HG02610 (cell line): ENCODE results near the gene NR2C2.

Experiments used
- ATAC-seq: cut with Tn5 transposase; IDR thresholded peaks from one replicate; pipeline ENCODE4 v1.9.1; 2021; ENCODE audit warnings: mild to moderate bottlenecking, moderate library complexity; ENCODE audit not compliant: unreplicated experiment

The NR2C2 gene

DNA sequence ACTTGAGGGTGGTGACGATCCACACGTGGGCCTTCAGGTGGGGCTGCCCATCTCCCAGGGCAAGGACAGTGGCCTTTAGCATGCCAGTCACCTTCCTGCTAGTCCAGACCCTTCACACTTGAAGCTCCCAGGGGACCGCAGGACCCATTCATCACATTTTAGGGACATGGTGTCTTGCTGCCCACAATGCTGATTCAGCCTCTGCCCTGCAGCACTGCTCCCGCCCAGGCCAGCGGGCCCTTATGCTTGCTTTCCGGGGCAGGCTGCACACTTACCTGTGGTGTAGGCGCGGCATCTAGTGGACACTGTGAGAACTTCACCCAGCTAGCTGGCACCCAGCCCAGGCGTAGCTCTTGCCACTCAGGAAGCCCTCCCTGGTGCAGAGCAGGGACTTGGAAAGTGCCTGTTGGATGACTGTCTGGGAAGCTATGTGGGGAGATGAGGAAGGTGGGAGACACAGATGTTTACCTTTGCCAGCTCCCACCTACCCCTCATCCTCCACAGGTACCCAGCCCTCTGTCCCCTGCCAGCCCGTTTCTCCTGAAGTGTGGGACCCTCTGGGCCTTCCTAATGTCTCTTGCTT lies 26.3 kb upstream of the NR2C2 start:
- ATAC-seq: peak; percentile 83

DNA sequence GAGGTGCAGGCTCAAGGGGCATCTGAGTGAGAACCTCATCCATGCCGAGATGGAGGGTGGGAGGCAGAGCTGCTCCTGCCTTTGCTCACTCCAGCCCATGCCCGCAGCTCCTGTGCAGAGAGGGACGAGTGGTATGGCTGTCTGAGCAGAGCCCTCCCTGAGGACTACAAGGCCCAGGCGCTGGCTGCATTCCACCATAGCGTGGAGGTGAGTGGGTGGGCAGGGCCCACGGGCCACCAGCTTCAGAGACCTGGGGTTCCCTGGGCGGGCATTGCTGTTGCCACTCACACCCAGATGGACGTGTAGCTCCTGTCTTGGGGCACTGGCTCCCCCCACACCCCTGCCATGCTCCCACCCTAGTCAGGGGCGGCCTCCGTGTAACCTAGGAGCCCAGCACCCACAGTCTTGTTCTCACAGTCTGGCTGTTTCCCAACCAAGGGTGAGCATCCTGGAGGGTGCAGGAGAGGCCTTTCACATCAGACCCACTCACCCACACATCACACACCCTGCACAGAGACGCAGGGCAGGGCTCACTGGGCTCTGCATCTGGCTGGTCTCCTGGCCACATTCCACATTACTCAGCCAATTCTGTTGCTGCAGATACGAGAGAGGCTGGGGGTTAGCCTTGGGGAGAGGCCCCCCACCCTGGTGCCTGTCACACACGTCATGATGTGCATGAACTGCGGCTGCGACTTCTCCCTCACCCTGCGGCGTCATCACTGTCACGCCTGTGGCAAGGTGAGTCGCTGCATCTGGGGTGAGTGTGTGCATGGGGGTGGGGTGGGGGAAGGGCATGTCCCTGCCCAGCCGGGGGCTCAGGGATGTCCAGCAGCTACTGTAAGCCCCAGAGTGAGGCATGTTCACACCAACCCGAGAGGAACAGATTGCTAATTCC lies 25.3 kb upstream of the NR2C2 start:
- no peak for ATAC-seq

DNA sequence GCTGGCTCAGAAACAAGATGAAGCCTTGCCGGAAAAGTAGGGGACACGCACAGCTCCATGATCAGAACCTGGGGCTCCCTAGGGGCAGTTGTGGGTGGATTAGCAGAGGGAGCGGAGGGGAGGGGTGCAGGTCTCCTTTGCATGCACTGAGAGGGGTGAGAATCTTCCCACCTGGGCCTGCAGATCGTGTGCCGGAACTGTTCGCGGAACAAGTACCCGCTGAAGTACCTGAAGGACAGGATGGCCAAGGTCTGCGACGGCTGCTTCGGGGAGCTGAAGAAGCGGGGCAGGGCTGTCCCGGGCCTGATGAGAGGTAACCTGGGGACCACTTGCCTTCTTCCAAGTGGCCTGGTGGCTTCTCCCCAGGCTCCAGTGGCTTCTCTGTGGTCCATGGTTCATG lies 24.5 kb upstream of the NR2C2 start:
- no peak for ATAC-seq

DNA sequence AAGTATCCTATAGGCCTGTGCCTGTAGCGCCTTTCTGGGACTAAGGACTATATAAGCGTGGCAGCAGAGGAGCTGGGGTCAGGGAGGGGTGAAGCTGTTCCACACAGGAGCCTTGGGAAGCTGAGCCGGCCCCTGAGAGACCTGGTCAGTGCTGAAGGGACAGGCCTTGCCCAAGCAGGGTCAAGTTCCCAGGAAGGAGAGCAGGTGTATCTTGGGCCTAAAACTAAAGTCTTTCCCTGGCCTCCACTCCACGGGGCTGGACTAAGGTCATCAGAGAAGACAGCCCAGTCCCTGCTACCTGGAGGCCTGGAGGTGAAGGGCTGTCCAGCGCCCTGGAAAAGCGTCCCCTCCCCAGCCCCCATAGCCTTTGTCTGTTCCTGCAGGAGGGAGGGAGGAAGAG lies 23.9 kb upstream of the NR2C2 start:
- no peak for ATAC-seq

- ATAC-seq: no peak
Observed at GRCh38 chr3:14925729-14926591, 21.4 kb upstream of the NR2C2 start.

- no peak for ATAC-seq
Observed at GRCh38 chr3:14926592-14926991, 20.8 kb upstream of the NR2C2 start.

GRCh38 chr3:14927308-14927707 lies 20.1 kb upstream of the NR2C2 start:
- no peak for ATAC-seq

DNA sequence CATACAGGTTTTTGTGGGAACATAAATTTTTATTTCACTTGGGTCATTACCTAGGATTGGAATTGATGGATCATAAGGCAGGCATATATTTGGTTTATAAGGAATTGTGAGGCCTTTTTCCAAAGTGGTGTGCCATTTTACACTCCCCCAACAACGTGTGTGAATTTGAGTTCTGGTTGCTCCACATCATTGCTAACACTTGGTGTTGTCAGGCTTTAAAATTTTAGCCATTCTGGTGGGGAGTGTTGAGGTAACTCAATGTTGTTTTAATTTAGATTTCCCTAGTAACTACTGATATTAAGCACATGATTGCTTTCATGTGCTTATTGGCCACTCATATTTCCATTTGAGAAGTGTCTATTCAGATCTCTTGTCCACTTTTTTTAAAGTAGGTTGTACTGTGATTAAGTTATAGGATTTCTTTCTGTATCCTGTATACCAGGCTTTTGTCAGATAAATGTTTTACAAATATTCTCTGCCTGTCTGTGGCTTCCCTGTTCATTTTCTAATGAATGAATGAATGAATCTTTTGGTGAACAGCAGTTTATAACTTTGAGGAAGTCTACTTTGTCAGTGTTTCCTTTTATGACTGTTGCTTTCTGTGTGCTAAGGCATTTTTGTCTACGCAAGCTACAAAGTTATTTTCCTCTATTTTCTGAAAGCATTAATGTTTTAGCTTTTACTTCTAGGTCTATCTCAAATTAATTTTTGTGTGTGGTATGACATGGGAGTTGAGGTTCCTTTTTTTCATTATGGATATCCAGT lies 17.9 kb upstream of the NR2C2 start:
- no peak for ATAC-seq

- ATAC-seq: no peak
Observed at GRCh38 chr3:14933820-14934425, 13.5 kb upstream of the NR2C2 start.

GRCh38 chr3:14935592-14936345 lies 11.6 kb upstream of the NR2C2 start:
- ATAC-seq: no peak

GRCh38 chr3:14938954-14939353 lies 8.4 kb upstream of the NR2C2 start:
- no peak for ATAC-seq

DNA sequence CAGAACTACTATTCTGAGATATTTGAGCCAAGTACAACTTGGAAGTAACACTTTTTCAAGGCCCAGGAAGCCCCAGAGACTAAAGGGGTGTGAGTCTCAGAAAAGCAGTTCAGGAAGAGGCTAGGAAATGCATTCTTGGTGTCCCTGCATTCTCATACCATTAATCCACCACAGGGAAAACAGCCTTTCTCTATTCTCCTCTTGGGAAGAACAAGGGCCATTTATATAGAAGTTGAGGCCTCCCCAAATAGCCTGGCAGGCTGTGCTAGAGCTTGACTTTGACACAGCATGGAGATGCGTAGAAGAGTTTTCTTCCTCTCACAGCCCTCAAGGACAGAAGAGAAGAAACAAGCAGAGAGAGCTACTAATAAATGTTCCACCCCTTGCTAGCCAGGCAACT lies 5.5 kb upstream of the NR2C2 start:
- ATAC-seq: no peak

GRCh38 chr3:14943042-14943441 lies 4.3 kb upstream of the NR2C2 start:
- ATAC-seq: no peak

- no peak for ATAC-seq
Observed at GRCh38 chr3:14946236-14946635, 1.1 kb upstream of the NR2C2 start.

GRCh38 chr3:14946739-14947099 lies 664 bp upstream of the NR2C2 start:
- ATAC-seq: no peak

DNA sequence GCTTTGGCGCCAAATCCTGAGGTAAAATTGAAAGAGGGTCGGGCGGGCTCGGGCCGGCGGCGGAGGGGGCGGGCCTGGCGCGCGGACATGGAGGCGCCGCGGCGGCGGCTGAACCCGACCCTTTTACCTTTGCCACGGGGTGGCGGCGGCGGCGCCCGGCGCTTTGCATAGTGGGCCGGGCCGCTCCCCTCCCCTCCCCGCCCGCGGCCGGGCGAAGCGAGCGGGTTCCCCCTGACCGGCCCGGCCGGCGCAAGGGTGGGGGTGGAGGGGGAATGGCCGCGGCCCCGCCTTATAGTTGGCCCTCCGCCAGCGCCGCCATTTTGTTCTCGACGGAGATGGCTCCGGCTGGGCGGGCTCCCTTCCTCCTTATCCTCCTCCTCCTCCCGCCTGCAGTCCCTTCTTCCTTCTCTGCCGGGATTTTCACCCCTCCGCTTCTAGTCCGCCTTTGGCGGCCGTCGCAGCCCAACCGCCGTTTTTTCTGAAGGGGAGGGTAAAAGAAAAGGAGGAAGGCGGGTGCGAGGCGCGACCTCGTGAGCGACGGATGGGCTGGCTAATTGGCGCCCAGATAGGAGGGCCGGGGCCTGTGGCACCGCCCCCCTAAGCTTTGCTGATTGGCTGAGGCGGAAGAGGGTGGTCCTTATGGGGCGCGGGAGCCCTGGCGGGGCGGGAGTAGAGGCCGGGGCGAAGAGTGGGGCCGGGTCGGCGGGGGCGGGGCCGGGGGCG lies 664 bp downstream of the NR2C2 start:
- peak; percentile 92 for ATAC-seq

DNA sequence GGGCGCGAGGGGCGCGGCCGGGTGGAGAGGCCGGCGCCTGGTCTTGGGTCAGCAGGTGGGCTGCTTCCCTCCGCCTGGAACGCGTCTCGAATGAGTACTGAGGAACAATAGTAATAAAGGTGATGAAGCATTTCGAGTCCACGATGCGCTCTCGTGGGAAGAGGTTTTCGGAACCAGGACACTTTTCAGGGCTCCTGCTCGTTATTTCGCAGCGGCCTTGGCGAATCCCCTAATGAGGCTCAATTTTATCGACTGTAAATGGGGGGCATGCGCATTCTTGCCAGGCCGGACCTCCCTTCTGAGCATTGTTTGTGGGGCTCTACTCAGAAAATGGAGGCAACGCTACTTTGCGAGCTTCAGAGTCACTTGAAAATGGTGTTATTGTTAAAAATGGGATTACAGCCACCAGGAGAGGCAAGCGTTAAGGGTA lies 1.2 kb downstream of the NR2C2 start:
- ATAC-seq: no peak

DNA sequence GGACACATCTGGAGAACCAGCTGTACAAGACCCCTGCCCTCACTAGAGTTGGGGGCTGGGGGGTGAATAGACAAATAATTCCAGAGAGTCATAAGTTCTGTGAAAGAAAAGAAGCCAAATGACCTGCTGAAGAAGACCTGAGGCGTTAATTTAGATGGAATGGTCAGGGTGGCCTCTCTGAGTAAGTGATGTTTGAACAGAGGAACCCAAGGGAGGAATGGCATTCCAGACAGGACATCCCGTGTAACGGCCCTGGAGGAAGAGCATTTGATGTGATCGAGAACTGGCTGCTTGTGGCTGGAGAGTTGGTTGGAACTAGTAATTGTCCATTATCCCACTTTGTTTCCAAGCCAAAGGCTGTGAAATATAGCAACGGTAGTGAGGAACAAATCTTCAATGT lies 1.7 kb downstream of the NR2C2 start:
- ATAC-seq: no peak

DNA sequence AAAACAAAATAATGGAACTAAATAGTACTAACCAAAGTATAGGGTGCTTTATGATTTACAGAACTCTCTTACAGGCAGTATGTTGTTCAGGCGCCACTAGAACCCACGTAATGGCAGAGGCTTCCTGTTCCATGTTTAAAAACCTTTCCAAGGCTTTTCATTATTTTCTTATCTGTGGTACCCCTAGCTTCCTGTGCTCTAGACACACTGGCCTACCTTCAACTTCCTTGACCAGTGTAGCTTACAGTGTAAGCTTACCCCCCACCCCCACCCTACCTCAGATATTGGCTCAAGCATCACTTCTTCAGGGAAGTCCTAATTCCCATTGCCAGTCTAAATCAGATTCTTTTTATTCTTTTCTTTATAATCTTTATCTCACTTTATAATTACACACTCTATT lies 2.9 kb downstream of the NR2C2 start:
- ATAC-seq: no peak
